CD4-positive, alpha-beta T cell treated with Interleukin-4 for 1 hour (primary cell): ENCODE measurements around the gene ATF2.

Source experiments
- DNase-seq, 2 donors: peaks; one replicate each; pipeline ENCODE4 v3.0.0-alpha.2; 2020 to 2022

ATF2 gene, protein sequence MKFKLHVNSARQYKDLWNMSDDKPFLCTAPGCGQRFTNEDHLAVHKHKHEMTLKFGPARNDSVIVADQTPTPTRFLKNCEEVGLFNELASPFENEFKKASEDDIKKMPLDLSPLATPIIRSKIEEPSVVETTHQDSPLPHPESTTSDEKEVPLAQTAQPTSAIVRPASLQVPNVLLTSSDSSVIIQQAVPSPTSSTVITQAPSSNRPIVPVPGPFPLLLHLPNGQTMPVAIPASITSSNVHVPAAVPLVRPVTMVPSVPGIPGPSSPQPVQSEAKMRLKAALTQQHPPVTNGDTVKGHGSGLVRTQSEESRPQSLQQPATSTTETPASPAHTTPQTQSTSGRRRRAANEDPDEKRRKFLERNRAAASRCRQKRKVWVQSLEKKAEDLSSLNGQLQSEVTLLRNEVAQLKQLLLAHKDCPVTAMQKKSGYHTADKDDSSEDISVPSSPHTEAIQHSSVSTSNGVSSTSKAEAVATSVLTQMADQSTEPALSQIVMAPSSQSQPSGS

DNA sequence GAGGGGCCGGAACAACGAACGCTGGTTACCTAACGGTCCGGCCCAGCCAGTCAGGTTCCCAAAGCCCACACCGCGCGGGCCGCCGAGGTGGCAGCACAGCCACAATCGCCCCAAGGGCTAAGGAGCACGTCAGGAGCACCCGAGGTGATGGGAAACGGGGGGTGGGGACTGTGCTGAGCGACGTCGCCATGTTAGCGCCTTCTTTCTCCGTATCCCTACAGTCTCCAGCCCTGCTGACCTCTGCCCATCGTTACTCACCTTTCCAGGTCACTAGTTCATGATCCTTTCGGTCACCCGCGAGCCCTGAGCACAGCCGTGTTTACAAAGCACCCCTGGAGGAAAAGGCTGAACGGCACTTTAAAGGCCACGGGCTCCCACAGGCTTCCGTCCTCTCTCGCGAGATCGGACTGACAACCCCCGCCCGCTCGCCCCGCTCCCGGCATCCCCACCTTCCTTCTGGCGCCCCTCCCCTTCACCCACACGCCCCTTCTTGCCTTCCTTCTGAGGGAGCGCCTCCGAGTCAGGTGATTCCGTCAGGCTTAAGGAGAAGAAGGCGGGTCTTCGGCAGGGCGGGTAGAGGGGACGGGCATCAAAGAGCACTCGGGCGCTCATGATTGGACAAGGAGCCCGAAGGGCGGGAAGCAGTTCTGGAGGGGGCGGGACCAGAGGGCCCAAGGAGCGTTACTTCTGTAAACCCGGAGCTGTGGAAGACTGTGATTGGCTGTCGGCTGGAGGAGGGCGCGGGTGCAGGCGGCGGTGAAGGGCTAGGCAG, at the start of gene ATF2:
TSS of gene ATF2 (minus strand) at position 412 of the 772 bp plus-strand sequence. CDS start 31,760 bp downstream, outside the sequence.
- peak; percentile 100 for DNase-seq

DNA sequence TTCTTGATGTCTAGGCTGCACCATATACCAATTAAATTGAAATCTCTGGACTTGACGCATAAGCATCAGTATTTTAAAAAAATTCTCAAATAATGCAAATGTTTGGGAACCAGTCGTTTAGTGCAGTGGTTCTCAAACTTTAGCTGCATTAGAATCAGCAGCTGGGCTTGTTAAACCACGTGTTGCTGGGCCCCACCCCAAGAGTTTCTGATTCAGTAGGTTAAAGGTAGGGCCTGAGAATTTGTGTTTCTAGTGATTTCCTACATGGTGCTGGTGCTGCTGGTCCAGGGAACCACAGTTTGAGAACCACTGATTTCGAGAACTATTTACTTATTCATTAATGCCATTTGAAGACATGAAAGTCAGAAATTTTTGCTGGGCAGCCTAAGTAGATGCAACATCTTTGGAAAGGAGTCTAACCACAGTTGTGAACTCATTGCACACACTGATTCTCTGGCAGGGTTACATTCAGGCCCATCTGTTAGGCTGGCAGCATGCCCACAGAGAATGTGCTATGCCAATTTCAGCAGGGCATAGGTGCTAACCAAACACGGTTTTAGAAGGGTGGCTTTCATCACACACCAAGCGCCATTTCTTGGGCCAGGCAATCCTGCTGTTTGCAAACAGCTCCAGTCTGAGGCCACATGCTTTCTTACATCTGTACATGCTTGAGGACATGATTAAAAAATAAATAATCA, 39.9 kb upstream of the ATF2 start:
- peak in 1 of 2 donors; percentile 30 for DNase-seq

DNA sequence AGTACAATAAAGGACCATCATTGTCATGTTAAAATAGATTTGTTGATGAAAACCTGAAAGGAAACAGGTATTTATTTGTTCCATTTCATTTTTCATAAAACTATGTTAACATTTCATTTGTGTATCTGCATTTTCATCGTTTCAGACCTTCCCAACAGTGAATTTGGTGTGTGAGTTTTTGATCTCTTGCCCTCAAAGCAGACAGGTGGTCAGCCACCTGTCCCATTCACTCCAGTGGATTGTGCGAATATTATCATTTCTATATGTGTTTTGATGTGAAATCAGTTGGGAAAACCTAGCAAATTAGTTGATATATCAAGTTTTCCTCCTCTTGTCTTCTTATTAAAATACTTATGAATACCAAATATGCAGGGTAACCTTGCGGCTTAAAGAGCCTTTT, 38.9 kb upstream of the ATF2 start:
- no peak for DNase-seq

DNA sequence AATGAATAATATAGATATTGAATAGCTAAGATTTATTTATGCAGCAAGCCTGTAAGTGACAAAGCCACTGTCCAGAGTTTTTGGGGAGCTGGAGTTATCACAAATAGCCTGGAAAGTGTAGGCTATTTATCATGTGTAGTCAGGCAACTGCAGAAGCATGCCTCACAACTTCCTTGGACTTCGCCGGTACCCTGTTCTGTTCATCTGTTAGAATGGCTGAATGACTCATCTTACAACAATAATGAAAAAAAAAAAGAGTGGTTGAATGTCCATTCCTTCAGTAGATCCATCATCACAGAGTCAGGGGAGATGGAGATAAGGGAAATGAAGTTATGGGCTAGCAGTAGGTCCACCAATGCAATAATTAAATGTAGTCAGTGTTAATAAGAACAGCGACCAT, 37.5 kb upstream of the ATF2 start:
- no peak for DNase-seq

DNA sequence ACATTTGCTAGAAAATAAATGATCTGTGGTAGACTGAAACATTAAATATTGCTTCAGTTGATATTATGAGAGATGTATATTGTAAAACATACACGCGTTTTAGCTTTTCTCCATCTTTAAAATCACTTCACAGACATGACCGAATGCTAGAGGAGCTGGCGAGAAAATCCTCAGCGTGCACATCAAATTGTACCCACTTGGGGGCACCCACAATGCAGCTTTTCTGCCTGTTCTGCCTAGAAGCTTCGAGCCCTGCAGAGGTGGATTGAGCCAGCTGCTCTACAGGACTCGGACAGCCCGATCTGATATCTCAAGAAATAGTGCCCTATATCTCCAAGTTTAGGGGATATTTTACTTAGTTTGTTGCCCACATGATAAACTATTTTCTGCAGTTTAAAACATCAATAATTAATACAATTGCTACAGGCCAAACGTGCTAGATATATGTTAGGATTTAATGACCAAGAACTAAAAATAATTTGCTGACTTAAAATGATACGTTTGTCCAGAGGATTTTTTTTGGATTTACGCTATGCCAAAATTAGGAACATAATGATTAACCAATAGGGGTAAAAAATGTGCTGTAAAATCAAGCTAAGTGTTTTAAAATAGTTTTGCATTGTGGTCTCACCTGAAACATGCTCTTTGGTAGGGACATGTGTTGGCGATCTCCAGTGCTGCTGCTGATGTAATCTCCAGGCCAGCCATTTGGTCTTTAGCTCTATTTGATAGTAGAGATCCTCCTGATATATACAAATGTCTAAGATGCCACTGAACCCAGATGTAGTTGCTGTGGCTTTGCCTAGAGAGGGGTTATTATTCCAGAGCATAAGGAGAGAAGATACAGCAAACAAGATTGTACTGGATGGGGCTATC, 35.9 kb upstream of the ATF2 start:
- peak; percentile 41 to 42 for DNase-seq

DNA sequence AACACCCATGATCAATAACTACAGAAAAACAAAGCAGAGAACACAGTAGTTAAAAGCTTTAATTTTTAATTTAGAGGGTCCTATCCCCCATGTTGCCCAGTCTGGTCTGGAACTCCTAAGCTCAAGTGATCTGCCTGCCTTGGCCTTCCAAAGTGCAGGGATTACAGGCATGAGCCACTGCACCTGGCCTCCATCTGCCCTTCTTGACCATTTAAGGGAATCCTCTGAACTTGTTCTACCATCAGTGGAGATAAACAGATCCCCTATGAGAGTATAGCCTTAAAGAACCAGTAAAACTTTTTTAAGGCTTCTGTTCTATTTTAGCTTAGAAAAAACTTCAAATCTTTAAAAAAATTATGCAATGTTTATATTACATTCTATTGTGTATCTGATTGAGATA, 27.0 kb upstream of the ATF2 start:
- no peak for DNase-seq

DNA sequence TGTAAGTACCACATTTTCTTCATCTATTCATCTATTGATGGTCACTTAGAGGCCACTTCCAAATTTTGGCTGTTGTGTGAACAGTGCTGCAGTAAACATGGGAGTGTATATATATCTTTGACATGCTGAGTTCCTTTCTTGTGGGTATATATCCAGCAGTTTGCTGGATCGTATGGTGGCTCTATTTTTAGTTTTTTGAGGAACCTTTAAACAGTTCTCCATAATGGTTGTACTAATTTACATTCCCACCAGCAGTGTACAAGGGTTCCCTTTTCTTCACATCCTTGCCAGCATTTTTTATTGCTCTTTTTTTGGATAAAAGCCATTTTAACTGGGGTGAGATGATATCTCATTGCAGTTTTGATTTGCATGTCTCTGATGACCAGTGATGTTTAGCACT, 20.8 kb upstream of the ATF2 start:
- no peak for DNase-seq

DNA sequence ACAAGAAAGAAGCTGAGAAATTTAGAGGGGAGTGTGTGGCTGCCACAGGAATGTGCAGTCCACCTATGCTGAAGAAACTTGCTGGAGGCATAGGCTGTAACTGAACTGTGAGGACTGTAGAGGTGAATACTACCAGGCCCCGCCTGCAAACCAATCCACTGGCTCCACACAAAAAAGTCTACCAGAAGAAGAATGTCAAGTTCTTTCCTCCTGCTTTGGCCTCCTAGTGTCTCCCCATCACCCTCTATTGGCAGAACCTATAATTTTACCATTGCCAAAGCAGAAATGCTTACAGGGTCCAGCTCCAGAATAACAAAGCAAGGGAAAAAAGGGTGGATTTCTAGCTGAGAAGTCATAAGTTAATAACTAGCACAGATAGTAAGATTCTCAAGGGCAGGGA, 19.4 kb upstream of the ATF2 start:
- DNase-seq: peak in 1 of 2 donors; percentile 33

DNA sequence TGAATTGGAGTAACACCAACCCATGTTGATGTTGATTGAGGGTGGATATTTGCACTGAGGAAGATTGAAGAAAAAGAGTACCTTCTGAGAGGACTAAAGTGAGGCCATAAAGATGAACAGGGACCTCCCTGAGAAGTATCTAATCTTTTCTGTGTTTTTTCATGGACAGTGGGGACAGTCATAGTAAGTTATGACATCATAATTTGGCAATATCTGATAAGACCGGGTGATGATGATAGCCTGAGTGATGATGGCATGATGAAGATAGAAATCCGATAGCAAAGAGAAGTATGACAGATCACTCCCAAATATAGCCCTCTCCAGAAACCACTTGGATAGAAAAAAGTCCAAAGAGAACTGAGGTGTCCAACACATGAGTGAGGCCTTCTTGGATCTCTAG, 15.7 kb upstream of the ATF2 start:
- DNase-seq: no peak

DNA sequence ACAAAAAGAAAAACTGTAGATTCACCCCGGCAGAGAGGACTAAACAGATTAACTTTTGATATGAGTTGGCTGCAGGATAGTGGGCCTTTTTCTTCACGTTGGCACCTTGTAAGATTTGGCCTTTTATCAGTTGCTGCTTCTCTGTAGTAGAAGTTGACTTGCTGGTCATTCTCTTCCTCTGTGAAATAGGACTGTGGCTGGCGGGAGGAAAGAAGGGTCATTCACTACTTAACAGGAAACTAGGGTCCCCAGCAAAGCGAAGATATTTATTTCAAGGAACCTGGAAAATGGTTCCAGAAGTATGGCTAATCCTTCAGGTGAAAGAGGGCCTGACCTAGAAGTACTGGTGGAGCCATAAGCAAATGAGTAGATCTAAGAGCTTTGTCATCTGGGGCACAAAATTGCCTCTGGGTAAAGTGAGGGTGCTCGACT, 13.9 kb upstream of the ATF2 start:
- no peak for DNase-seq

DNA sequence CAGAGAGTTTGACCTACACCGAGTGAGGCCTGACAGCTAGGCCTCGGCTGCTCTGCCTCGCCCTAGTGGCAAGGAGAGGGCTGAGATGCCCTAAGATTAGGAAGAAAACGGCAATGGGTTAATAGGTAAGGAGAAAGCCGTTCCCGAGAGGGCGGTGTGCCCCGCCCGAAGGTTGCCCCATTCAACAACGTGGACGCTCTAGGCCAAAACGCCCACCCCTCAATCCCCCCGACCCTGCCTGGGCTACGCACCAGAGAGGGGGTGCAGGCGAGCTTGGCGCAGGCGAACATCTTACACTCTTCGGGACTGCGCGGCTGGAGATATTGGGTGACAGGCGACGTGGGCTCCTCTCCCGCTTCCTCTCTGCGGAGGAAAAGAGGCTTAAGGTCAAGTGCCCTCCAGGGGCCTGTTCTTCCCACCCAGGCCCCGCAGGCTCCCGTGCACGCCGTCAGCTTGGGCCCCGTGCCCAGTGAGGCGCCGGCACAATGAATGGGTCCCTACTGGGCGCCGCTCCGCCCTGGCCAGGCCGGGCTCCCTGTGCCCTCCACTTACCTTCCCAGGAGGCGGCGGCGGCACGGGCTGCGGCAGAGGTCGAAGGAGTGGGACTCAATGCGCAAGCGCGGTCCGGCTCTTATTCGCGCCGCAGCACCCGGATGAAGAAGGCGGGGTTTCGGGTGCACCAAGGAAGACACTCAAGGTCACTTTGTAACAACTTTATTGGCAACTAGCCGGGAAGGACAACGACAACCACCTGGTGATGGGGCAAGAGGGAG, 13.3 kb upstream of the ATF2 start, which contains the start of gene ATP5MC3:
TSS of gene ATP5MC3 (minus strand) at position 607 of the 773 bp plus-strand sequence. CDS start at position 290, 317 bp downstream.
- DNase-seq: peak; percentile 95 to 96

DNA sequence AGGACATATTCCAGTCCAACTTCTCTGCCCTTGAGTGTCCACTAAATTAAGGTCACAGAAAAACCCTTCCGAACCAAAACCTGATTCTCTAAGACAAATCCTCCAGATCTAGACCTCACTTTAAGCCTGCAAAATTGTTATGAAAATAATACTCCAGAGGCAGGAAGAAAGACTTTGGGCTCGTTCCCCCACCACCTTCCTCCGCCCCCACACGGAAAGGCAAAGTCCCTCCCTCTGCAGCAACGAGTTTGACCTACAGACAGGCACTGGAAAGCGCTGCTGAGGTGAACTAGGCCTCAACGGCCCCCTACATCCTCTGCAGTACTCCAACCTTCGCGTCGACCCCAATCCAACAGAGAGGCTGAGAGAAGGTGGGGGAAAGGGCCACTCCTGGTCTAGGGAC, 12.7 kb upstream of the ATF2 start:
- peak in 1 of 2 donors; percentile 48 for DNase-seq

DNA sequence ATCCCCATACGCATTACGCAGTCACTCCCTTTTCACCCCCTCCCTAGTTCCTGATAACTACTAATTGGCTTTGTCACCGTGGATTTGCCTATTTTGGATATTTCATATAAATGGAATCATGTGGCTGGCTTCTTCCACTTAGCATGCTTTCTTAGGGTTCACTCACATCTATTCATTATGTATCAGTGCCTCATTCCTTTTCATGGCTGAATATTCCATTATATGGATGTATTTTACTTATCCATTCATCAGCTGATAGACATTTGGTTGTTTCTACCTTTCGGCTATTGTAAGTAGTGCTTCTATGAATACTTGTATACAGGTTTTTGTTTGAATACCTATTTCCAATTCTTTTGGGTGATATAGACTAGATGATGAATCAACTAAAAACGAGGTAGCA, 8.6 kb upstream of the ATF2 start:
- no peak for DNase-seq

DNA sequence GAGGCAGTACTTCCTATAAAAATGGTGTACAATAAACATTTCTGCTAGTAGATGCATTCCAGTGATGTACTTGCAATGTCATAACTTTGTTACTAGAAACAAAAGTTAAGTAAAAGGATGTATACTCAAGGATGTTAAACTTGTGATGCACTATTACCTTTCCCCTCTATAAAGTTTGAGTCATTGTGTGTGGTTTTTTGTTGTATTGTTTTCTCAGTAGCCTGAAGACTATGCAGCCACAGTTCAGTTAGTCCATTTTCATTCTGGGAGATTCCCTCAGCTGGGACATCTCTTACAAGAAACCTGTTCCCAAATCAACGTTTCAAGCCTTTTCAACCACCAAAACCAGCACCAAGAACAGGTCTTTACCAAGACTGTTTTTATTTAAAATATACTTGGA, 7.9 kb upstream of the ATF2 start:
- no peak for DNase-seq

DNA sequence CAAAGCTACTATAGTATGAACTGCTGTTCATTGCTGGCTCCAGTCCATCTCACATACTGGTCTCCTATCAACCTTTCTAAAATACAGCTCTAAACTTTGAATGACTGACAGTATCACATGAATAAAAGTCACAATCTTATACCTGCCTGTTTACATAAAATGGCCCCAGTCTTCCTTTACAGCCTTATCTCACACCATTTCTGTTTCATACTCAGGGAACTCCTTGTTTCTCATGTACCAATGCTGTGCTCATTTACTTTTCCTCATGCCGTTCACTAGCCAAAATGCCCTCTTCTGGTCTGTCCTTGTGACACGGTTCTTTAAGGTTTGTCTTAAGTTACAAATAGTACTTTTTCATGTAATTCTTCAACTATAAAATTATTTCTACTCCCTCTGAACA, 7.3 kb upstream of the ATF2 start:
- no peak for DNase-seq

DNA sequence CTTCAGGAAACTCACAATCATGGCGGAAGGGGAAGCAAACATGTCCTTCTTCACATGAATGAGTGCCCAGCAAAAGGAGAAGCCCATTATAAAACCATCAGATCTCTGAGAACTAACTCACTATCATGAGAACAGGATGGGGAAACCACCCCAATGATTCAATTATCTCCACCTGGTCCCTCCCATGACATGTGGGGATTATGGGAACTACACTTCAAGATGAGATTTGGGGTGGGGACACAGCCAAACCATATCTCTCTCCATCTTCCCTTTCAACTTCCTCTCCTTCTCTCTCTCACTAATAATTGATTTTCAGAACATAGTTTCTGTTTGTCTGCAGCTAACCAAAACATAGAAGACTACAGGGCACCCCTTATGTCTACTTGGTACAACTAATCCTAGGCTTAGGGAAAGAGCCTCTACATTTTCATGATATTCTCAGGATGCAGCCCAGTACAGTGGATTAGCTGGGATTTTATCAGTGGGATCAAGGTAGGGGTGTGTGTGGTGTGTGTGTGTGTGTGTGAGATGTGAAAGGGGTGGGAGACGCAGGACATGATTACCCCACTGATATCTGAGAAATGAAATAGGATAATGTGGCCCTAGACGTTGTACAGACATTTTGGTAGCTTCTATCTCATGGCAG, 2.8 kb upstream of the ATF2 start:
- peak in 1 of 2 donors; percentile 3 for DNase-seq

DNA sequence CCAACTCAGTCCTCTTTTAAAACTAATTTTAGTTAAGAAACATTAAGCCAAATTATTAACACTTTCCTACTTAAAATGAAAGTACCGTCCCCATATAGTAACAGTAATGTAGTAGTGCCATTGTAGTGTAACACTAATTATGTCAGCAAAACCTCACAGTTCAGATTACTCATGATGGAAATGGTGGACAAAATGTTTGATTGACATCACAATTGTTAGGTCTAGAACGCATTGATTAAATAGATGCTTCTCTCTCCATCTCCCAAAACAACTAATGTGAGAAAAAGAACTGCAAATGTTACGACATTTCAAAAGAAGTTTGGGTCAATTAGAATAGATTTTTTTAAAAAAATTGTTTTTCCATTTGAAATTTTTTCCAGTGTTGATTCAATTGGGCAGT, 1.2 kb upstream of the ATF2 start:
- no peak for DNase-seq

DNA sequence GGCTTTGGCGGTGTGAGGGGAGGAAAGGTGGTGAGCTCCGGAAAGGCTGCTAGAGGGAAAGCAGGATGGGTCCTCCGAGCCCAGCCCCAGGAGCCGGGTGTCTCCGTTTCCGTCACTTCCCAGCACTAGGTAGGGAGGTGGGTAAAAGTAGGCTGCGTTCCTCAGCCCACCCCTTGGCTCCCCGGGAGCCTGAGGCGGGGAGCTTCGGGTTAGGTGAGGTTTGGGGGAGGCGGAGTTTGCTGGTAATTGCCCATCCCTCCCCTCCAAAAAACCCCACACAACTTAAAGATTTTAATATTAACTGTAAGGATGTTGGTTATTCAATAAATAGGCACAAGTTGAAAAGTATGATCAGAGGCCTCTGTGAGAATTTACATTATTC, 552 bp upstream of the ATF2 start:
- no peak for DNase-seq

DNA sequence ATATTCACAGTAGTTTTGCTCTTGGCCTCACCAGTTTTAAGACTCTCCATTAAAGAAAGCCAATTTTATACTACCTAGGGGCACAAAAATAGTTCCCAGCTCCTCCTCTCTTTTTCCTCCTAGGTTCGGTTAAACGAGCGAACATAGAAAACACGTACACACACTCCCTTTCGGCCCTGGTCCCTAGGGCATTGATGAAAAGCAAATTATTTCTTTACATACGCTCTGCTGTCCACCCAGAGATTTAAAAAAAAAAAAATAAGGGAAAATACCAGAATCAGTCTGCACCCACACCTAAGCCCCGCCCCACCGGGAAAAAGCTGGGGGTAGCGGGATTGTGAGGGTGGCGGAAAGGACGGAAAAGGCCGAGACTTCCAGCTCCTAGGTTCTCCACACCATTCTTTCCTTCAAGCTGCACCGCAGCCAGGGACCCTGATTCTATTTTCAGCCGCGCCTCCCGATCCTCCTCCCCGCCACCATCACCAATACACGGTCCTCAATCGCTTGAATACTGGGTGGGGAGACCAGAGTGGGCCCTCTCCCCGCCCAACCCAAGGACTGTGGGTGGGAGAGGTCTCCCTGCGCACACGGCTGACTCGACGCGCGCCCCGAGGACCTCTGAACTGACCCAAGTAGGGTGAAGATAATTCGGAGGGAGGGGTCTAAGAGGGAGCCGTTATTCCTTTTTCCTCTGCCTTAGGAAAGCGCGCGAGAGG, 769 bp downstream of the ATF2 start:
- no peak for DNase-seq

DNA sequence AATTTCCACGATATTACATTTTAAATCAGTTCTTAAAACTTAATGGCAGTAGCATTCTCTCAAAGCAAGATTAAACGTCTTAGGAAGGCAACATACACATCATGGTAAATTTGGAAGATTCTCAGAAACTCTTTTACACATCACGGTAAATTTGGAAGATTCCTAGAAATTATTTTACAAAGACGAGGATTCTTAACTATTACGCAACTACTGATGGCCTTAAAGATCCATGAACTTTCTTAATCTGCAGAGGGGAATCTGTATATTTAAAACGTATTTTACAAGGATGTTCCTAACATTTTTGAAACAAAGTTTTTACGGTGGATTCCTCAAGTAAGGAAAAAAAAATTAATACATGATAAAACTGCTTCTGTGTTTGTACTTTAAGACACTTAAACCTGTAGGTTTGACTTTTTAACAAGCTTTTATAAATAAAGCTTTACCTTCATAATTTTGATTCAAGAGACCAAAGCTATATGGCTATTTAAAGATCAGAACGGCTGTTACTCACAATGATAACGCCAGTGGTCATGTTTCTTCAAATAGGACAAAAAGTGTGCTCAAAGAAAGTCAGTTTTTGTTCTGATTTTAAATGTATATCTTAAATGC, 1.7 kb downstream of the ATF2 start:
- DNase-seq: no peak
